HG02798 (cell line): ENCODE measurements around the gene SMIM38.

ENCODE experiments used
- ATAC-seq: cut with Tn5 transposase; IDR thresholded peaks from one replicate; pipeline ENCODE4 v1.9.1; 2021; ENCODE audit warnings: mild to moderate bottlenecking; ENCODE audit not compliant: unreplicated experiment, poor library complexity

The SMIM38 gene

DNA sequence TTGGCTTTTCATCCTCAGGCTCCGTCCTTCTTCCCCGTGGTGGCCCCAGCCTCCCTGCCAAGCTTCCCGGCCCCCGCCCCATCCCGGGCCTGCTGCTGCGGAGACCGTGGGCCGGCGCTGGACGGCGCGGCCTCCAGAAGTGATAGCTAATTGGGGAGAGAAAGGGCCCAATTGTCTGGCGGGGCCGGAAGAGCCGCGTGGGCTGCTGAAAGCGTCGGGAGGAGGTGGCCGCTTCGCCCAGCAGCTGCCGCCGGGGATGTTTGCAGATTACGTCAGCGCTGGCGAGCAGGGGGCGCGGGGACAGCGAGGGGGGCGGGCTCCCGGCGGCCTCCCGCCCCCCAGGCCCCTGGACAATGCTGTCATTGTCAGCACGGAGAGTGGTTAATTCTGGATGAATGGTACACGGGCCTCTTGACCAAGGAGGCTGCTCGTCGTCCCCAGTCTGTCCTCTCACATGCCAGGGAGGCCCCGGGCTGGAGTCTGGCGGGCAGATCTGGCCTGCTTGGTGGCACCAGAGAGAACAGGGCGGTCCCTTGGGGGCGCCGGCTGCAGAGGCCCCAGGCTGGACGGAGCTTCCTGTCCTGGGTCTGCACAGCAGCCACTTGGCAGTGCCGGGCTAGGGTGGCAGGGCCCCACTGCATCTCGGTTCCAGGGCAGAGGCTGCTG, 1.6 kb downstream of the SMIM38 start:
- ATAC-seq = no peak

DNA sequence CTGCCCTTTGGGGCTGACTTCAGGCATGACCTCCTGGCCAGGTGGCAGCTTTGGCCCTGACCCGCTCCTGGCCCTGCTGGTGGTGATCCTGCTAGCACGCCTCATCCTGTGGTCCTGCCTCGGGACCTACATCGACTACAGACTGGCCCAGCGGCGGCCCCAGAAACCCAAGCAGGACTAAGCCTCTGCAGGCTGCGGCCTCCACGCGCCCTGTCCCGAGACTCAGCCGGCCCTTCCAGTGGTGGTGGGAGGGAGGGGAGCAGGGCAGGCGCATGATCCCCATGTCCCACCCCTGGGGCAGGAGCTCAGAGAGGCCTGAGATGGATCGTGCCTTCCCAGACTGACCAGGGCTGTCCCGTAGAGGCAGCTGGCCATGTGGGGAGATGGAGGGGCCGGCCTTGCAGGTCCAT, 2.1 kb downstream of the SMIM38 start:
- no peak for ATAC-seq

DNA sequence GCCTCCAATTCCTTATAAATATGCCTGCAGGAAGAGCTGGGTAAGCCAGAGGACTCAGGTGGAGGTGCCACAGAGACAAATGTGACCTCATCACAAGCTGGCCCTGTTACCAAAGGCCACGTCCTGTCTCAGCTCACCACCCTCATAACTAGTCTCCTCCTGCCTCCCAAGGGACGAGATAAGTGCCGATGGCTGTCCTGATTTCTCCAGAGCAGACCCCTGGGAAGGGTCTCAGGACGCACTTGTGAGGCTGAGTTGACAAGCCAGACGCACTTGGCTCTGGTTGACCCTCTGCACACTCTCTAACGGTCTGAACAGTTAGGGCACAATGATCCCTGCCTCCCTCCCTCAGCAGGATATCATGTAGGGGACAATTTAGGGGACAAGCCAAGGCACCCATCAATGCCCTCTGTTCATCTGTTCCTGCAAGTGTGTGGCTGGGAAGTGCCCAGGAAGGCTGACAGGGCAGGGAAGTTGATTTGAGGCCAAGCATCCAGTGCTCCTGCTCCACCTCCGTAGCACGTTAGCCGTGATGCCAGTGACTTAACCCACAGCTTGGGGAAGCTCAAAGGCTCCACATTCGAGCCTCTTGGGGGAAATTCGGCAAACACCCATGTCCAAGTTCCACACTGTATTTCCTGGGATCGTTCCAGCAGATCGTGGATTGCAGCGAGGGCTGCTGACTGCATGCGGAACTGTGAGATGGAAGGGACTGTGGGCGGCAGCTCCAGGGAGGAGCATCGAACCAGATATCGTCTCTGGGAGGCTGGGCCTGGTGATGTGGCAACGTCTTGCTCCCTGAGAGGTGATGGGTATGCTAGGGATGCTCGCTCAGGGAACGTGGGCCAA, 2.8 kb downstream of the SMIM38 start:
- ATAC-seq = no peak

DNA sequence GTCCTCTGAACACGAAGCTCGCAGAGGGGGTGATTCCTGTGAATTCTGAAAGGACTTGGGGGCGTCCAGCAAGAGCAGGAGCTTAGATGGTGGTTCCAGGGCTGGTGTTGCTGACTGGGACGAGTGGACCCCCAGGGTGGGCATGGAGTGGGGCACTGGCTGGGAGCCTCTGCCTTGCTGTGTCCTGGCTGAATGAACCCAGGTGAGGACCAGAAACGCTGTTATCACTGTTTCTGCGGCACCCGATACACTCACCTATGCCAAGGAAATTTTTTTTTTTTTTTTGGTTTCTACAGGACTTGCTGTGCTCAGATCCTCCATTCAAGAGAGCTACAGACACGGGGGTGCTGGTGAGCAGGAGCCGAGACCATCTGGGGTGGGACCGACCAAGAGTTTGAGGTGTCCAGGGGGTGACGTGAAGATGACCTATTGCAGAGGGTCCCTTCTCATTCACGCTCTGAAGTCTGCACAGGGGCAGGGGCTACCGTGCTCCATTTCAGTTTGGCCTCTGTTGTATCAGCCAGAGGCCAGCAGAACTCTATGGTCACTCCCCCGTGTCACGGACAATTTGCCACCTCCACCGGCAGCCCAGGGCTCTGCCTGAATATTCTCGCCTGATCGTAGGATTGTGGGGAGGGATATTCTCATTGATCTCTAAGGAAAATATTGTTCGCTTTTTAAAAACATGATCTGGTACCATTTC, 3.6 kb downstream of the SMIM38 start:
- no peak for ATAC-seq

DNA sequence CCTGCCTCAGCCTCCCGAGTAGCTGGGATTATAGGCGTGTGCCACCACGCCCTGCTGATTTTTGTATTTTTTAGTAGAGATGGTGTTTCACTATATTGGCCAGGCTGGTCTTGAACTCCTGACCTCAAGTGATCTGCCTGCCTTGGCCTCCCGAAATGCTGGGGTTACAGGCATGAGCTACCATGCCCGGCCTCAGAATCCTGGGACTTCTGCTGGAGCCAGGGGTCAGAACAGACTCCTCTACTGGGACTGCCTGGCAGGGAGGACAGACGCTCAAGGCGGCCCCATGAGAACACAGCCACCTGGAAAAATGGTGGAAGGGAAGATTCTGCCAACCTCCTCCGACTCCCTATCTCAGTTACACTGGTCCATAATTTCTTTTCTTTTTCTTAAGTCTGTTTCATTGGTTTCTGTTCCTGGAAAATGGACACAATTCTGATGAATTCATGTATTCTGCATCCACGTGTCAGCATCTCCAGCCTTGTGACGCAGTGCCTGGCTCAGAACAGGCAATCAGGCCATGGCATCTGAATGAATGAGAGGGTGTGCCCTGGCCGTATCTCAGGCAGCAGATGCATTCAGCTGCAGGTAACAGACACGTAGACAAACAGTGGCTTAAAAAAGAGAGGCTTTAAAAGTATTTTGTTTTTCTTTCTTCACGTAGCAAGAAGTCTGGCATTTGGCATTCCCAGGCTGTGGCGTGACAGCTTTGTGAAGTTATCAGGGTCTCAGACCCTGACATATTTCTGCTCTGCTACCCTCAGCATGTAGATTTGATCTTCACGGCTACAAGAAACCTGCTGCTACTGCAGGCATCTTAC, 4.8 kb downstream of the SMIM38 start:
- no peak for ATAC-seq

DNA sequence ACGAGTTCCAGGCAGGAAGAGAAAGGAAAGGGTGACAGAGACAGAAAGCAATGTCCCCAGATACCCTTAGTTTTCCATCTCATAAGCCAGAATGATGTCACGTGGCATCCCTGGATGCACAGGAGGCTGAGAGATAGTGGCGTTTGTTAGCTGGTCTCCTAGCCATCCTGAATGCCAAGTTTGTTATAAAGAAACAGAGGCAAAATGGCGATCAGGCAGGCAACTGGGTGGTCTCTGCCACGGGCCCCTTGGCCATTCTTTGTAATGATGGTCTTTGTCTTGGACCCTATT, 5.3 kb downstream of the SMIM38 start:
- ATAC-seq = no peak

DNA sequence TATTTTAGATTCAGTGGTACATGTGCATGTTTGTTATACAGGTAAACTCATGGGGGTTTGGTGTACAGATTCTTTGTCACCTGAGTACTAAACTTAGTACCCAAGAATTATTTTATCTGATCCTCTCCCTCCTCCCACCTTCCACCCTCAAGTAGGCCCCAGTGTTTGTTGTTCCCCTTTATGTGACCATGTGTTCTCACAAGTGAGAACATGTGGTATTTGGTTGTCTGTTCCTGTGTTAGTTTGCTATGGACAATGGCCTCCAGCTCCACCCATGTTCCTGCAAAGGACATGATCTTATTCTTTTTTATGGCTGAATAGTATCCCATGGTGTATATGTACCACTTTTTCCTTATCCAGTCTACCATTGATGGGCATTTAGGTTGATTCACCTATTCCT, 6.8 kb downstream of the SMIM38 start:
- ATAC-seq = no peak

DNA sequence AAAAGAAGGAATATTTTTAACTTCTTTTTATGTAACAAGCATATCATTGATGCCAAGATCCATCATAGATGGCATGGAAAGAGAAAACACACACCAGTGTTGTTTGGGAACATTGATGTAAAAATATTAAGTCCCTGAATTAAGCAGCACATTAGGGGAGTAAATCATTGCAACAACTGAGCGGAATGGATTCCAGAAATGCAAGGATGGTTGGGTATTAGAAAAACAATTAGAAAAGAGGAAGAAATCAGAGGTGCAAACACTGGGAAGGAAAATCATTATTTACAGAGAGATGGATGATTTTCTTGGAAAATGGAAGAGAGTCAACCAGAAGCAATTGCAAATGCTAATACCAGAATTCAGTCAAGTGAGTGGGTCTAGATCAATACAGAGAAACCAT, 8.1 kb downstream of the SMIM38 start:
- ATAC-seq = no peak

DNA sequence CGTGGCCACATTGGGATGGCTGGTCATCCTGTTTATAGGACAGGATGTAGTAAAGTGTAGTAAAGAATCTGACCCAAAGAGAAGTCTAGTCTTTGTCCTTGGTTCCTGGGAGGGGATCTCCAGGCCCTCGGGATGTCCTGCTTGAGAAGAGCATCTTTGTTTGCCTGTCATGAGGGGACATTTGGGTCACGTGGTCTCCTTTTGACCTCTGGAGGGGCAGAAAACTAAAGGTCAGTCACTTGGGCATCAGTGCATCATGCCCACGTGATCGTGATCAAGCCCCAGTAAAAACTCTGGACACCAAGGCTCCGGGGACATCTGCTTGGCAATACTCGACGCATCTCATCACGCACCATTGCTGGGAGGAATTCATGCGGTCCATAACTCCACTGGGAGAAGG, 9.1 kb downstream of the SMIM38 start:
- no peak for ATAC-seq

DNA sequence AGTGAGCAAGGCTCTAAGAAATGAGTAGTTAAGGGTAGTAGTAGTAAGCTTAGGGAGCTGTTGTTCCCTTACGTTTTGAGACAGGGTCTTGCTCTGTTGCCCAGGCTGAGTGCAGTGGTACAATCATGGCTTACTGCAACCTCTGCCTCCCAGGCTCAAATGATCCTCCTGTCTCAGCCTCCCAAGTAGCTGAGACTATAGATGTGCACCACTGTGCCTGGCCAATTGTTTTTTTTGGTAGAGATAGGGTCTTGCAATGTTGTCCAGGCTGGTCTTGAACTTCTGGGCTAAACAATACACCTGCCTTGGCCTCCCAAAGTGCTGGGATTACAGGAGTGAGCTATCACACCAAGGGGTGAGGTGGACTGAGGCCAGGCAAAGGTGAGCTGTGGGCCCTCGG, 10.0 kb downstream of the SMIM38 start:
- ATAC-seq = no peak

DNA sequence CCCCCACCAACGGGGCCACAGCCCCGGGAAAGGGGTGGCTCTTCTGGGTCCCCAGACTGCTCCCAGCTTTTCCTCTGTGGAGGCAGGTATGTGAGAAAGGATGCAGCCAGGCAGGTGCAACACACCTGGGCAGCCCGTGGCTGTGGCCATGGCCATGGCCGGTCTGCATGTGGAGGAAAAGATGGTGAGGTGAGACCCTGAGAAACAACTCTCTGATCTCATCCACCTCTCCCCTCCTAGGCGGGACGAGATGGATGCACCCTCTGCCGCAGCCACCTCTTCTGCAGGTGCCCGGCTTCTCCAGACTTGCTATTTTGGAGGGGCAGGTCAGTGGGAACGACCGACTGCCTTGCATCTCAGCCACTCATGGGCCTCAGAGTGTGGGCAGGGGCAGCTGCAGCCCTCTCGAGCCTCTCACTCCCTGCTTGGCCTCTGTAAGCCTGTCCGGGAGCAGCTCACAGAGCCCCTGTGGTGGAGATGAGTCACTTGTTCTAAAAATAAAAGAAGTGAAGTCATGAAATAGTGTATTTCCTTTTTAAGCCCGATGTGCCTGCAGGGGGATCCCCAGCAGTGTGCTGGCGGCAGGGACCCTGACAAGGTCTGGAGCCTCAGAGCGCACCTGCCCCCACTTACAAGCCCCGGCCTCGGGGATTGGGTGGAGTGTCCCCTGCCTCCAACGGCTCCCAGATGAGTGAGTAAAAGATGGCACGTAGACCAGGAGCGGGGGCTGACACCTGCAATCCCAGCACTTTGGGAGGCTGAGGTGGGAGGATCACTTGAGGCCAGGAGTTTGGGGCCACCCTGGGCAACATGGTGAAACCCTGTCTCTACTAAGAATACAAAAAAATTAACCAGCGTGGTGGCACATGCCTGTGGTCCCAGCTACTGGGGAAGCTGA, 10.7 kb downstream of the SMIM38 start:
- ATAC-seq = peak; percentile 90

DNA sequence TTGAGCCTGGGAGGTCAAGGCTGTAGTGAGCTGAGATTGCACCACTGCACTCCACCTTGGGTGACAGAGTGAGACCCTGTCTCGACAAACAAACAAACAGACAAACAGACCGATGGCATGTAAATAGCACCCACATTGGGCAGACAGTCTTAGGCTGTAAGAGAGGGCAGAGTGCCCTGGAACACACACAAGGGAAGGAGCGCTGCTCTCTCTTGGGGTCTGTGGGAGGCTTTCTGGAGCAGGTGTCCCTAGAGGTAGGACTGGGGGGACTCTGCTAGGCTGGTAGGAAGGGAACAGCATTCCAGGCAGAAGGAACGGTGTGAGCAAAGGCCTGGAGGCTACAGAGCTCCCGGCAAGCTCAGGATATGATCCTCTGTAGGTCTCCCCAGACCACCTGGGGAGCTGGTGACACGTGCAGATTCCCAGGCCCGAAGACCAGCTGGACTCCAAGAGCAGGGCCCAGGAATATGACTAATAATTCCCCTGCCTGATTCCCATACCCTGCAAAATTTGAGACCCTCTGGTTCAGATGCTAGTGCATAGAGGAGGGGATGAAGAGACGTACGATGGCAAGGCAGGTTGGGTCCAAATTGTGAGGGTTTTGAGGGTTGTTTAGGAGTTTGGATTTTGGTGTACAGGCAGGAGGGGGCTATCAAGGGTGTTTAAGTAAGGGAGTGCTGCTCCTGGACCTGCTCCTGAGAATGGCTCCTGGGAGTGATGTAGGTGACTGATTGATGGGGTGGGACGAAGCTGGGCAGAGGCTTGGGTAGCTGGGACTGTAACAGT, 11.6 kb downstream of the SMIM38 start:
- no peak for ATAC-seq

DNA sequence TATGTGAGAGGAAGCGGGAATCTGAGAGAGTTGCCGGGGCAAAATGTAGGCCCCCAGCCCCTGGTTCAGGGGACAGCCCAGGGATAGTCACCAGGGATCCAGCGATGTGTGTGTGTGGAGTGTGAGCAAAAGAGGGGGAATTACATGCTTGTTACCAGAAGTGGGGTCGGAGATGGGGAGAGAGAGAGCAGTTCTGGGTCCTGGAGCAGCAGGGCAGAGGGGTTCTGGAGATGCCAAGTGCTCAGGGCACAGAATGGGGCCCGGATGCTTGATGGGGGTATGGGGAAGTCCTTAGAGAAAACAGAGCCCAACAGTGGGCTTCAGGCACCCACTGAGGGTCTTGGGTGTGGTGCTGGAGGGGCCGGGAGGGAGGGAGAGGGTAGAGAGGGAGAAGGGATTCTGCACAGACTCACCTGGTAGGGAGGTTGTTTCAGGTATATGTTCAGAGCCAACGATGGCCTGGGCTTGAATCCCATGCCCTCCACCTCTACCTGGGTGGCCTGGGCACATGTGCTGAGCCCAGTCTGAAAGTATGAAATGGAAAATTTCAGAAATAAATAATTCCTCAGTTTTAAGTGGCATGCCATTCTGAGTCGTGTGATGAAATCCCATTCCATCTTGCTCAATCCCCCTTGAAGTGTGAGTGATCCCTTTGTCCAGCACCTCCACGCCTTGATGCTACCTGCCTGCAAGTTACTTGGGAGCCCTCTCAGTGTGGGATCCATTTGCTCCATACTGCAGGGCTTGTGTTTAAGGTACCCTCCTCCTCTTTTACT, 12.4 kb downstream of the SMIM38 start:
- no peak for ATAC-seq

DNA sequence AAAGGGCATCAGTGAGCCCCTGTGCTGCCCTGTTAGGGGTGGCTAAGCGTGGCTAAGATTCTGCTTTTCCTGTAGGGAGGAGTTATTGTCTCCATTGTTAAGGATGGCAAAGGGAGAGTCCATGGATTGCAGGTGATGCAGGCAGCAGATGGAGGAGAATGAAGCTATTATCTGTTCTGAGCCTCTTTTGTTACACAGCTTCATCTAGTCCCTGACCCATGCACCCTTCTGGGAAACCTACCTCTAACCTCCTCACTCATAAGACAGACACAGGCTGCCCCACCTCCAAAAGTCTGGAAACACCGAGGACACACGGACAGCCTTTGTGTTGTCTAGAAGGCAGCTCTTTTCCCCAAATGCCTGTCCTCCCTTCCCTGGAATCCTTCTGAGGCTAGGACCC, 13.7 kb downstream of the SMIM38 start:
- ATAC-seq = no peak

DNA sequence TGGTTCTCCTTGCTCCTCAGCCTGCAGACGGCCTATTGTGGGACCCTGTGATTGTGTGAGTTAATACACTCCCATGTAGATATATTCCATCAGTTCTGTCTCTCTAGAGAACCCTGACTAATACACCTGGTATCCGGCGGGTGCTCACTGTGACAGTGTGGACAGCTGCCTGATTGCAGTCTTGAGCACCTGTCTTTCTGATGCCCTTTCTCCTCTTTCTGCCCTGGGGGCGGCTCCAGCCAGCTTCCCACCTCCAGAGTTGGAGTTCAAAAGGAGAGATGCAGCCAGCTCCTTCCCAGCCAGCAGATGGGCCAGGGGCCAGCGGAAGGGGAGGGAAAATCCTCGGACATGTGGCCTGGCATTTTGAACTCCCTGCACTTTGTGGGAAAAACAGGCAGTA, 15.0 kb downstream of the SMIM38 start:
- ATAC-seq = no peak

DNA sequence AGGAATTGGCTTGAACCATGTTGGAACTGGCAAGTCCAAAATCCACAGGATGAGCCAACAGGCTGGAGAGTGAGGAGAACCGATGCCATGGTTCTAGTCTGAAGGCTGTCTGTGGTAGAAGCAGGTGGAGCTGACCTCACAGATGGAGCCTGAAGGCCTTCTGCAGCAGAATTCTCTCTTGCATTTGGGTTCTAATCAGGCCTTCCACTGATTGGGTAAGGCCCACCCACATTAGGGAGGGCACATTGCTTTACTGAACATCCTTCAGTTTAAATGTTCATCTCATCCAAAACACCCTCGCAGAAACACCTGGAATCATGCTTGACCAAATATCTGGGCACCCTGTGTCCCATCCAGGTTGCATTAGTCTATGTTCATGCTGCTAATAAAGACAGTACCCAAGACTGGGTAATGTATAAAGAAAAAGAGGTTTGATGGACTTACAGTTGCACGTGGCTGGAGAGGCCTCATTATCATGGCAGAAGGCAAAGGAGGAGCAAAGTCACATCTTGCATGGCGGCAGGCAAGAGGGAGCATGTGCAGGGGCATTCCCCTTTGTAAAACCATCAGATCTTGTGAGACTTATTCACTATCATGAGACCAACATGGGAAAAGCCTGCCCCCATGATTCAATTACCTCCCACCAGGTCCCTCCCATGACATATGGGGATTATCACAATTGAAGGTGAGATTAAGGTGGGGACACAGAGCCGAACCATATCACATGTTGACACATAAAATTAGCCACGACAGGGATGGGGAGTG, 15.9 kb downstream of the SMIM38 start:
- ATAC-seq = no peak

DNA sequence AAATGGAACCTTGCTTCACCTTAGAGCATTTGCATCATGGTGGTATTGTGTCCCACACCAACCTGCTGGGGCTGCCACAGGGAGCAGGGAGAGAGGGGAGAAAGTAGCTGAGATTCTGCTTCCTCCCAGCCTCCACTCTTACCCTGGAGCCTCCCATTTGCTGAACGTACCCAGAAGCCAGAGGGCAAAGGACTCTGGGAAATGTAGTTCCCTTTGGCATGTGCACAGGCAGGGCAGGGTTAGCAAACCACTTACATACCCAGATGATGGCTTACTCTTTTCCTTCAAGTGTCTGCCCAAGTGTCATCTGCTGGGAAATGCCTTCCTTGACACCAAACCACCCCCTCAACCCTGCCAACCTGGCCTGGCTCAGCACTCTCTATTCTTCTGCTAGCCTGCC, 16.9 kb downstream of the SMIM38 start:
- no peak for ATAC-seq

DNA sequence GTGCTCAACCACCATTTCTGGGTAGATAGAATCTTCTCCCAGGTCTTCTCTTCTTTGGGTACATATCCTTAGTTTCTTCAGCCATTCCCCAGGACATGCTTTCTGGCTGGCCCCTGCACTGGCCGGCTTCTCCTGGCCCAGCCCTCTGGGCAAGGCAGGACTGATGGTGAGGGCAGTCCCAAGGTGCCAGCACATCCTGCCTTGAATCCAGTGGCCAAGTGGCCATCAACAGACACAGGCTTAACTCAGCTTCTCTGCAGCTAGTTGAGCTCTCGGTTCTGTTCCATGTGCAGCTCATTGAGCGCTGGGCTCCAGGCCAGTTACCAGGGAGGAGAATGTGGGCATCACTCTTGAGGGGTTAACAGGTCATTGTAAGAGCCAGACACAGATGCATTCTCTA, 17.6 kb downstream of the SMIM38 start:
- ATAC-seq = no peak
